ENCODE measurements around the gene SEMA4C.
"Not testable (repeated sequence)": the region's sequence is repeated elsewhere in the genome, so short reads cannot be mapped to it uniquely, and the experiment has no call there.

The SEMA4C gene

GRCh38 chr2:96897491-96898134 lies 27.7 kb upstream of the SEMA4C start:
- DNase-seq (ENCODE audit: low read depth in 2 of 2), result no peak

DNA sequence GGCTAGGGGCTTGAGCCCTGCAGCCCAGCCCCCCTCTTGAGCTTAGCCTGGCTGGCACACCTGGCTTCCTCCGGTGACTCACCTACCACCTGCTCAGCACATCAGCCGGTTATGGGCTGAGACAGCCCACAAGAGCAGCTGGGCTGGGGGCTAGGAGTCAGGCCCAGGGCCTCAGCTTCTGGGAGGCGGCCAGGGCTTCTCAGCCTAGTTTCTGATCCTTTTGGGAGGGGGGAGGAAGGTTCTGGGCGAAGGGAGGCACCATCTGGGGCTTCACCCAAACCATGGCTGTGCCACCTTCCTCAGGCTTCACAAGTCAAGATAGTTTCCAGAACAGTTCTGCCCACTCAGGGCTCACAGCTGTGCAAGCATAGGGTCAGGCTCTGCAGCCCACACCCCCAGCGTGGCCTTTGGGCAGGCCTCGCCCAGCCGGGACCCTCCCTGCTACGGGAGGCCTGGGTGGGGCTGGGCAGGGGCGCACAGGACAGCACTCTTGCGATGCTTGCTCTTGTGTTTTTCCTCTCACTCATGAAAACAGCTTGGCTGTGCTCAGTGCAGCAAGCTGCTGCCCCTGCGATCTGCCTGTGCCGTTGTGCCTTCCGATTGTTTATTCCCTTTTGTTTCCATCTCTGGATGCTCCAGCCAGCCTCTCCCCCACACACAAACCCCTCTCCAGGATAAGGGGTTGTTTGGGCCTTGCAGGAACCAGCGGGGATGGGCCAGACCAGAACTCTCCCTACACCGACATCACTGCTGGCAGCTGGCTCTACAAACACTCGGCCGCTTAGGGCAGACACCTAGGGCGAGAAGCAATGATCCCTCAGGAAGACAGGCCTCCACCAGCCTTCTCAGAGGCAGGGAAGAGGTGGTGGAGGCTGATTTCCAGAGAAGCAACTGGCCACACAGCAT lies 26.1 kb upstream of the SEMA4C start:
- DNase-seq (ENCODE audit: low read depth in 2 of 2), result no peak

DNA sequence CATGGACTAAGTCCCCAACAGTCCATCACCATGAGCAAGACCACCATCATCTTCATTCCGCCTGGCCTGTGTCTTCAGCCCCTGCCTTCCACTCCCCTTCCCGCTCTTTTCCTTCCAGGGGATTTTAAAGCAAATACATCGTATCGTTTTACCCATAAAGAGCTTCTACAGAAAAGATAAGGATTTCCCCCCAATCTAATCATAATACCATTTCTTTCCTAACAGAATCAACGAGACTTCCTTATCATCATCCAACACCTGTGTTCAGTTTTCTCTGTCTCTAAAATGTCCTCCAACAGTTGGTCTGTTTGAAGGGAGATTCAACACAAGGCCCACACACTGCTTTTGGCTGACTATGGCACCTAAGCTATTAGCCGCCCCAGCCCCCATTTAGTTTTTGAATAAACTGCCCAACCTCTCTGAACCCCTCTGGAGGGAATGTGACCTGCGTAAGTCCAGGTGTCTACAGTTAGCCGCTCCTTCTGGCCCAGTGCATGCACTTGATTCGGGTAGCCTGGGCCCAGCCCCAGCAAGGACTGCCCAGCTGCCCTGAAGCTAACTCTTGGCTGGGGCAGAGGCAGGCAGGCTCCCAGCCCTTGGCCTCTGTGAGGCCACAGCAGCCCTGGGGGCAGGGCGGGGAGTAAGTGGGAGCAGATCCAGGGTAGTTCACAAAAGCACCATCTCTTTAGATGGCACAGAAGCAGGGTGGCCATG lies 25.3 kb upstream of the SEMA4C start:
- DNase-seq (ENCODE audit: low read depth in 2 of 2), result no peak

DNA sequence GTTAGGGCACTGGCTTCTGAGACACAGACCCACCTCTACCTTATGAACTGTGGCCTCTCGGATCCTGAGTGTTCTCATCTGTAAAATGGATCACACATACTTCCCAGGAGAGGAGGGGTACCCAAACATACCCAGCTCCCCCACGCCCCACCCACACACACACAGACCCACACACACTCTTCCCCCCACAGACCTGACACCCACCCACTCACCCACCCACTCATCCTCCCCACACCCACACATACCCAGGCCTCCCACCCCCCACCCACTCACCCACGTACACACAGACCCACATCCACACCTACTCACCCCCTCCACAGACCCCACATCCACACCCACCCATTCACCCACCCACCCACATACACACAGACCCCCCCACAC lies 24.3 kb upstream of the SEMA4C start:
- no peak for DNase-seq (ENCODE audit: low read depth in 2 of 2)

DNA sequence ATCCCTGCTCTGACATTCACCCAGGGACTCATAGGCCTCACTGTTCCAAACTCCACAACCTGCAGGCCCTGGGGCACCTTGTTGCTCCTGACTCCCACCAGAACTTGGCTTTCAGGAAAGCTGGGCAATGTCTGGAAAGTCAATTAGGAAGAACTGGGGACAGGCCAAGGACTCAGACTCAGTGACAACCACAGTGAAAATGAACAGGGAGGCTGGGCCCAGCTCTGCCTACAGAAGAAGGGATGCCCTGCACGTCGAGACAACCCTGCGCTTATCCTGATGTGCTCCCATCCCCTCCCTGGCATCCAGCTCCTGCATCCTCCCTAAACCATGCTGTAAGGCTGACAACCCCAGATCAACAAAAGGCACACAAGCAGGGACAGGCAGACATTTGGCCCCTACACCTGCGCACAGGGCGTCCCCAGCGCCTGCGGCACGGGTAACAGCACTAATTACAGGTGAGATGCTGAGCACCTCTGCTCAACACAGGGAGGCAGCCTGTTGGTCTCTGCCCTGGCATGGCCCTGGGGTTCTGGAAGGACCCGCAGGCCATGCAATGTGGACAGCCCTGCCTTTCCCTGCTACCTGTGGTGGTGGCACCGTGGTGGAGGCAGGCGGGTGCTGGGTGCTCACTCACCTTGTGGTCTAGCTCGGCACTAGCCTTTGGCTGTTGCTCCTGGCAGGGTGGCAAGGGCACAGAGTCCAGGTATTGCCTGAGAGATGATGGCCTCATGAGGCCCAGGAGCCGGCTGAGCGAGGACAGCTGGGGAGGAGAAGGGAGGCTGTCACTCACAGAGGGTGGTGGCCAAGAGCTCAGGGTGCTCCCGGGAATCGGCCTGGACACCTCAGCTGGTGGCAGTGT lies 23.6 kb upstream of the SEMA4C start:
- DNase-seq (ENCODE audit: low read depth in 2 of 2), result no peak

GRCh38 chr2:96891591-96892333 lies 21.9 kb upstream of the SEMA4C start:
- no peak for DNase-seq (ENCODE audit: low read depth in 2 of 2)

- no peak for DNase-seq (ENCODE audit: low read depth in 2 of 2)
These were observed 21.0 kb upstream of the SEMA4C start for GRCh38 chr2:96890726-96891385.

GRCh38 chr2:96890252-96890651 lies 20.4 kb upstream of the SEMA4C start:
- no peak for DNase-seq (ENCODE audit: low read depth in 2 of 2)

- DNase-seq (ENCODE audit: low read depth in 2 of 2), result not testable (repeated sequence)
These were observed 19.6 kb upstream of the SEMA4C start for GRCh38 chr2:96889502-96889901.

DNA sequence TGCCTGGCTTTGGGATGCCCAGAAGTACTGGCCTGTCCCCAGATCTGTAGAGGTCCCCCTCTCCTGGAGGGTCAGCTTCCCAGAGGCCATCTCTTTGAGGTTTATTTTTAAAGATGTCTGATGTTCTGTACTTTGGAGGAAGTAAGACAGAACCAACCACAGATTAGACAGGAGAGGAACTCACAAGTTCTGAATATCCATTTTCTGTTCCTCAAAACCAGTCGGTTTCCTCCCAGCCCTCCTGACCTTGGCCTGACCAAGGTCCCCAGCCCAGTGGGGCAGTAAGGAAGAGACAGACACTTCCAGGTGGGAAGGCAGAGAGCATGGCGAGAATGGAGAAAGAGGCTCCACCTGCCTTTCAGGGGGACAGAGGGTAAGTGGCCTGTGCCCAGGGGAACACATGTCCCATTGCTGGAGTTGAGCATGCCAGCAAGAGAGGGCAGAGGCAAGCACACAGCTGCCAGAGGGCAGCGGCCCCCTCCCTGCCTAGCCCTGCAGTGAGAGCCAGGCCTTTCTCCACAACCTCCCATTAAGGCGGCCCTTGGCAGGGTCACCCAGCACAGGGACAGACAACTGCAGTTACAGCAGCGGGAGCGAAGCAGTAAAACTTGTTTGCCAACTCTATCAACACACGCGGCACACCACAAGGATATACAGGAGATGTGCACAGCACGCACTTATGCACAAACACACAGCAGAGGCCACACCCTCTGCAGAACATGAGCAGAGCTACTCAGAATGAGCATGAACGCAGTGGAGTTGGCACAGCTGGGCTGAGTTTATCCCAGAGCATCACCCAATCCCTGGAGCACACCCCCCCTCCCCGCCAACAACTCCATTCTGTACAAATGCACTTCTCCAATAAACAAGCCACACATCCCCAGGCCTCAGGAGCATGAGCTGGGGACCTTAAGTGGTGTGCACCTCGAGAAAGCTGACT lies 18.5 kb upstream of the SEMA4C start:
- no peak for DNase-seq (ENCODE audit: low read depth in 2 of 2)

GRCh38 chr2:96887493-96888012 lies 17.7 kb upstream of the SEMA4C start:
- DNase-seq (ENCODE audit: low read depth in 2 of 2), result no peak

DNA sequence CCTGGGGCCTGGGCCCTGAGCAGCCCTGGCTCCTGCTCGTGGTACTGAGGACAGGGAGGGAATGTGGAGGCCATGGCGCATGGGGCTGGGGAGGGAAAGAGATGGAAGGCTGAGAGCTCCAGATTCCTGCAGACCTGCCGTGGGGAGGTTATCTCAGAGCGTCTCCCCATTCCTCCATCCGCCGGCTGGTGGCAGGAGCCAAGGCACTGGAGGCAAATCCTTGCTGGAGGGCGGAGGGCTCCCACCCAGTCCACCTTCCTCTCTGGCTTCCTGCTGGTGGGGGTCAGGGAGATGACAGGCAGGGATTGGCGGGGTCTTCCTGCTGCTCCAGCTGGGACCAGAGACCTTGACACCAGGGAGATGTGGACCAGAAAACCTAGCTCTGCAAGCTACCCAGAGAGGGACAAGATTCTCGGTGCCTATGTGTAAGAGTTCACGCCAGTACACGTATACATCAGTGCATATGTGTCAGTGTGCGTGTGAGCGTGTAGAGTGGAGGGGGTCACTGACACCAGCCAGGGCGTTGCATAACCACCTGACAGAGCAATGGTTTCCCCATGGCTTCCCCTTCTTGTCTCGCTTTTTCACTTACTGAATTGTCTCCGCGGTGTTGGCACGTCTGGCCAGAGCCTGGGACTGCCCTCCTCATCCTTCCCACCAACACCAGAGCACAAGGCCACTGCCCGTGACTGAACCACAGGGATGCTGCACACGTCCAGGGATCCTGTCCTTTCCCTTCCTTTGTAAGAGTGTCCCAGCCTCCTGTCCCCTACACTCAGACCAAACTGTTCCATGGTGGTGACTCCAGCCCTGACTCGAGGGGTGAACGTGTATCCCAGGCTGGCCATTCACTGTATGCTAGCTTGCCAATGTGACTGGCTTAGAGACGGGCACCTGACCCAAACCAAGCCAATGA lies 15.8 kb upstream of the SEMA4C start:
- no peak for DNase-seq (ENCODE audit: low read depth in 2 of 2)

GRCh38 chr2:96884299-96885094 lies 14.6 kb upstream of the SEMA4C start:
- DNase-seq (ENCODE audit: low read depth in 2 of 2), result no peak

- DNase-seq (ENCODE audit: low read depth in 2 of 2), result no peak
These were observed 13.4 kb upstream of the SEMA4C start for GRCh38 chr2:96883306-96883705.

DNA sequence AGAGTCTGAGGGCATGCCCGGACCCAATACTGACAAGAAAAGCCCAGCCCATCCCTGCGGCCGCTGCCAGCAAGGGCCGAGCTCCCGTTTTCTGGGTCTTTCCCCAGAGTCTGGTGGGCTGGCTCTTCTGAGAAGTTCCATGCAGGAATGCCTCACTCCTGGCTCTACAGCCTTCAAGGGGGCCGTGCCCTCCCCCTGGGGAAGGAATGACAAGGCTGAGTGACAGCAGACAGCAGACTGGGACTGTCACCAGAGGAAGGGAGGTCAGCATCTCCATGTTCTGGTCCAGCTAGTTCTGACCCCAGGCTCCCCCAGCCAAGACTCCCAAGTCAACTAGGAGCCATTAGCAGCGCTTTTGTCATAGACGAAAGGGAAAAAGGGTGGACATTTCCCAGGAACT lies 13.0 kb upstream of the SEMA4C start:
- DNase-seq (ENCODE audit: low read depth in 2 of 2), result no peak

- DNase-seq (ENCODE audit: low read depth in 2 of 2), result no peak
These were observed 12.3 kb upstream of the SEMA4C start for GRCh38 chr2:96882230-96882629.
